PC-3 (cell line): ENCODE data around the gene ACTR3C. TPM values are rescaled to one million over a fixed set of nuclear protein-coding genes. Genes with fewer than 3 reads are reported as not detected.

Source experiments
- ATAC-seq: fragments of 200-7000 bp; cut with Tn5 transposase; 2 replicates; pipeline ENCODE4 v1.9.1; 2020; ENCODE audit warnings: mild to moderate bottlenecking, moderate library complexity
- BruUV-seq: library from RNA; stranded (reverse); fragments of 400-500 nt; replicated peaks from 2 replicates; lab custom pipeline; 2021; lab: Mats Ljungman, UMichigan
- CTCF ChIA-PET: fragments of 300-600 bp; sonication (Branson Sonifier 250); formaldehyde crosslinking; loops from one replicate; lab custom pipeline; 2022; ENCODE audit warnings: antibody characterized with exemption; lab: Charles Lee
- POLR2A ChIA-PET: fragments of 300-600 bp; sonication (Branson Sonifier 250); formaldehyde crosslinking; loops from one replicate; lab custom pipeline; 2022; ENCODE audit warnings: antibody characterized with exemption; ENCODE audit not compliant: unreplicated experiment; lab: Charles Lee
- DNase-seq: peaks from one replicate; pipeline ENCODE4 v3.0.0-alpha.2; 2015
- H2AFZ ChIP-seq: fragments of 300-600 bp; sonication (generic); 2 replicates; pipeline ENCODE4 v1.6.0; 2016; ENCODE audit warnings: antibody characterized with exemption, low read length
- H3F3A ChIP-seq: fragments of 300-600 bp; sonication (generic); one replicate; pipeline ENCODE4 v1.6.0; 2017; ENCODE audit warnings: antibody characterized with exemption, low read length, control low read depth, mild to moderate bottlenecking; ENCODE audit not compliant: unreplicated experiment
- H3K27ac ChIP-seq: fragments of 300-600 bp; sonication (generic); 2 replicates; pipeline ENCODE4 v1.5.1; 2016; ENCODE audit warnings: mild to moderate bottlenecking, low read length
- H3K27me3 ChIP-seq: fragments of 300-600 bp; sonication (generic); 2 replicates; pipeline ENCODE4 v1.6.1; 2016; ENCODE audit warnings: low read length, mixed read lengths
- H3K36me3 ChIP-seq: fragments of 300-600 bp; sonication (generic); 2 replicates; pipeline ENCODE4 v1.6.1; 2016; ENCODE audit warnings: low read depth, mixed run types, low read length, mixed read lengths
- H3K4me1 ChIP-seq: fragments of 300-600 bp; sonication (generic); 2 replicates; pipeline ENCODE4 v1.5.1; 2016; ENCODE audit warnings: low read length; ENCODE audit not compliant: insufficient read depth
- H3K4me2 ChIP-seq: fragments of 300-600 bp; sonication (generic); 2 replicates; pipeline ENCODE4 v1.6.0; 2016; ENCODE audit warnings: low read length
- H3K4me3 ChIP-seq: fragments of 300-600 bp; sonication (generic); 2 replicates; pipeline ENCODE4 v1.5.1; 2016; ENCODE audit warnings: mild to moderate bottlenecking, low read length, mixed read lengths
- H3K79me2 ChIP-seq: fragments of 300-600 bp; sonication (generic); 2 replicates; pipeline ENCODE4 v1.6.1; 2017; ENCODE audit warnings: low read length, mixed read lengths
- H3K9ac ChIP-seq: fragments of 300-600 bp; sonication (generic); 2 replicates; pipeline ENCODE4 v1.6.0; 2016; ENCODE audit warnings: mild to moderate bottlenecking, low read length
- H3K9me2 ChIP-seq: fragments of 300-600 bp; sonication (generic); replicated peaks from 2 replicates; pipeline ENCODE4 v1.6.1; 2016; ENCODE audit warnings: mixed run types, low read length, mixed read lengths
- H3K9me3 ChIP-seq: fragments of 300-600 bp; sonication (generic); 2 replicates; pipeline ENCODE4 v1.6.1; 2016; ENCODE audit warnings: low read length, mixed read lengths
- H4K20me1 ChIP-seq: fragments of 300-600 bp; sonication (generic); 2 replicates; pipeline ENCODE4 v1.6.1; 2016; ENCODE audit warnings: low read length, mixed read lengths
- EZH2 ChIP-seq: fragments of 300-600 bp; sonication (generic); IDR thresholded peaks from one replicate; pipeline ENCODE4 v1.6.1; 2017; ENCODE audit warnings: antibody characterized with exemption, mild to moderate bottlenecking, low read length; ENCODE audit not compliant: unreplicated experiment
- EZH2phosphoT487 ChIP-seq: fragments of 300-600 bp; sonication (generic); IDR thresholded peaks from 2 replicates; pipeline ENCODE4 v1.6.1; 2018; ENCODE audit warnings: mild to moderate bottlenecking, antibody characterized with exemption, low read length, borderline replicate concordance
- intact Hi-C: fragments of 100-400 bp; cut with micrococcal nuclease; formaldehyde crosslinking; loops from 2 replicates; pipeline ENCODE4 v1.9.0; 2023
- total RNA-seq: library from RNA; depleted of rRNA; stranded (reverse); fragments of >200 nt; gene quantifications from 2 replicates; pipeline ENCODE4 v1.2.3, GENCODE V29; 2014
- TF ChIP-seq, protein P1 (sequence below): fragments of 300-600 bp; sonication (generic); conservative IDR thresholded peaks from 2 replicates; pipeline ENCODE4 v1.5.1; 2017; ENCODE audit warnings: antibody characterized with exemption, low read depth, mild to moderate bottlenecking, low read length

ACTR3C gene
- total RNA-seq, 1 experiment from 2014 or later = 10.8 TPM

DNA sequence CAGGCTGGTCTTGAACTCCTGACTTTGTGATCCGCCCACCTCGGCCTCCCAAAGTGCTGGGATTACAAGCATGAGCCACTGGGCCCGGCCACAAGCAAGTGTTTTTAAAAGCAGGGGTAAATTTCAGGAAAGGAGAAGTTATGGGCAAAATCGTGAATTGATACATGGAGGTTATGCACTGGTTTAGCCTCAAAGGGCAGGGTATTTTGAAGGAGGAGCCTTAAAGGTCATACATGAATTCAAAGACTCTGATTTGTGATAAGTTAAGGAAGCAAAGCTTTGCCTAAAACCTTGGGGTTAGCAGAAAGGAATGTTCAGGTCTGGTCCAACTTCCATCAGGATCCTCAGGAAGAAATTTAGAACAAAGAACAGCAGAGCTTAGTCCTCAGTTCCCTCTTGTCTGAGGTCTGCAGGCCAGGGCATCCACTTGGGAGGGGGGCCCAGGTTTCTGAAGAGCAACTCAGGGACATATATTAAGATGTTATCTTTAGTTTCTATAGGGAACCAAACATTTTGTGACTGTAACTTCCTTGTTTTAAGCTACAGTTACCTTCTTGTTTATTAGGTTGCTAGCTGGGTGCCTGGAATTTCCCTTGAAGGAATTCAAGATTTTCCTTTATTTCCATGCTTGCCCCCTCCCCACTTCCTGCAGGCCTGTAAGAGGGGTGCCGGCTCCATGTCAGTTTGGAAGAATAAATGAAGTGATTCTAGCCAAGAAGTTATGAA is 42.5 kb upstream of the ACTR3C start:
- H4K20me1 ChIP-seq = 0 out of 2 replicates have a peak, but pooled peaks cover 11% of the 10 kb centered on the region
- peaks cover 31% of the 10 kb centered on the region for H3K4me1 ChIP-seq
- BruUV-seq = no TSS peak
- H3K79me2 ChIP-seq = peaks cover 22% of the 10 kb centered on the region
- no peak for DNase-seq
- no peak overlapping the region for H3K9ac ChIP-seq
- no peak for TF ChIP-seq EZH2phosphoT487
- TF ChIP-seq, protein P1, sequence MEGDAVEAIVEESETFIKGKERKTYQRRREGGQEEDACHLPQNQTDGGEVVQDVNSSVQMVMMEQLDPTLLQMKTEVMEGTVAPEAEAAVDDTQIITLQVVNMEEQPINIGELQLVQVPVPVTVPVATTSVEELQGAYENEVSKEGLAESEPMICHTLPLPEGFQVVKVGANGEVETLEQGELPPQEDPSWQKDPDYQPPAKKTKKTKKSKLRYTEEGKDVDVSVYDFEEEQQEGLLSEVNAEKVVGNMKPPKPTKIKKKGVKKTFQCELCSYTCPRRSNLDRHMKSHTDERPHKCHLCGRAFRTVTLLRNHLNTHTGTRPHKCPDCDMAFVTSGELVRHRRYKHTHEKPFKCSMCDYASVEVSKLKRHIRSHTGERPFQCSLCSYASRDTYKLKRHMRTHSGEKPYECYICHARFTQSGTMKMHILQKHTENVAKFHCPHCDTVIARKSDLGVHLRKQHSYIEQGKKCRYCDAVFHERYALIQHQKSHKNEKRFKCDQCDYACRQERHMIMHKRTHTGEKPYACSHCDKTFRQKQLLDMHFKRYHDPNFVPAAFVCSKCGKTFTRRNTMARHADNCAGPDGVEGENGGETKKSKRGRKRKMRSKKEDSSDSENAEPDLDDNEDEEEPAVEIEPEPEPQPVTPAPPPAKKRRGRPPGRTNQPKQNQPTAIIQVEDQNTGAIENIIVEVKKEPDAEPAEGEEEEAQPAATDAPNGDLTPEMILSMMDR = no peak
- TF ChIP-seq EZH2 = no peak
- no peak for ATAC-seq
- no peaks in the 10 kb centered on the region for H3K9me2 ChIP-seq
- no peak overlapping the region for H3K4me2 ChIP-seq
- no peaks in the 10 kb centered on the region for H3K9me3 ChIP-seq
- H3K27me3 ChIP-seq = no peaks in the 10 kb centered on the region
- H3F3A ChIP-seq = no peaks in the 10 kb centered on the region
- CTCF ChIA-PET = no interaction called here
- no peak overlapping the region for H3K4me3 ChIP-seq
- no peak overlapping the region for H2AFZ ChIP-seq
- H3K27ac ChIP-seq = no peak overlapping the region
- POLR2A ChIA-PET = no interaction called here
- intact Hi-C loops = no loop called here
- H3K36me3 ChIP-seq = no peaks in the 10 kb centered on the region

DNA sequence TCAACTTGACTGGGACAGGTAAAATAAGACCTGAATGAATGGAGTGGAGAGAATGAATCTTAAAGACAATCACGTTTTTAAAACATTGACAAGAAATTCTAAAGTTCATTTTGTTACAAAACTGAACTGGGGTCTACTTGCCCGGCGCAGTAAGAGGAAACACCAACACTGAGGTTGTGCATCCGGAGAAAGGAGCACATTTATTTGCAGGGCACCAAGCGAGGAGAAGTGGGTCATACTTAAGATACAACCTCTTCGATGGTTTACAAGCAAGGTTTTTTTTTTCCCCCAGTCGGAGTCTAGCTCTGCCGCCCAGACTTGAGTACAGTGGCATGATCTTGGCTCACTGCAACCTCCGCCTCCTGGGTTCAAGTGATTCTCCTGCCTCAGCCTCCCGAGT is 41.8 kb upstream of the ACTR3C start:
- Histone ChIP-seq H4K20me1 (0 out of 2 replicates have a peak, but pooled peaks cover 6% of the 10 kb centered on the region), H3K79me2 (peaks cover 16% of the 10 kb centered on the region), H3K36me3 (no peaks in the 10 kb centered on the region), H3F3A (no peaks in the 10 kb centered on the region), H3K27ac (no peak overlapping the region), H3K9me3 (no peaks in the 10 kb centered on the region), H3K4me2 (no peak overlapping the region), H3K9me2 (no peaks in the 10 kb centered on the region), H2AFZ (no peak overlapping the region), H3K9ac (no peak overlapping the region), H3K4me1 (peaks cover 24% of the 10 kb centered on the region), H3K27me3 (no peaks in the 10 kb centered on the region), H3K4me3 (no peak overlapping the region)
- POLR2A ChIA-PET = no interaction called here
- intact Hi-C loops = no loop called here
- no peak for DNase-seq
- BruUV-seq = no TSS peak
- no peak for ATAC-seq
- CTCF ChIA-PET = no interaction called here
- TF ChIP-seq EZH2phosphoT487 (no peak), EZH2 (no peak)
- TF ChIP-seq, protein P1 = no peak

DNA sequence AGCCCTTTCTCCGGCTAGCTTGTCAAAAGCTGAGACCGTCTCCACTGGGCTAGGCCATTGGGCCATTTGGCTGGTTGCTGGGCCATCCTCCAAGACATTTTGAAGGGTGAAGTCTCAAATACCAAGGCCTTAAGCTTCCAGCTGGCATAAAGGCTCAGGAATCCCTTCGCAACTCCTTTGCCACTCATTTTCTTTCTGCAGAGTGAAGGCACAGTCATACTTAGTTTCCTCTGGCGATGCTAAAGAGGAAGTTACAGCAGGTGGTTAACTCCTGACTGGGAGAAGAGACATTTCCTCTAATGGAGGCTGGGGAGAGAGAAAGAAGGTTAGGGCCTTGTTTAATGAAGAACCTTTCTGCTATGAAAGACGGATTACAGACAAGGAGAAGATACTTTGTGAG is 40.5 kb upstream of the ACTR3C start:
- Histone ChIP-seq H3K4me1 (peaks cover 17% of the 10 kb centered on the region), H3K4me2 (no peak overlapping the region), H2AFZ (no peak overlapping the region), H4K20me1 (no peaks in the 10 kb centered on the region), H3K79me2 (peaks cover 3% of the 10 kb centered on the region), H3K9ac (no peak overlapping the region), H3K4me3 (no peak overlapping the region), H3K9me2 (no peaks in the 10 kb centered on the region), H3K27me3 (no peaks in the 10 kb centered on the region), H3F3A (no peaks in the 10 kb centered on the region), H3K9me3 (no peaks in the 10 kb centered on the region), H3K36me3 (no peaks in the 10 kb centered on the region), H3K27ac (no peak overlapping the region)
- ChIA-PET POLR2A (no interaction called here), CTCF (no interaction called here)
- TF ChIP-seq EZH2phosphoT487 = no peak
- TF ChIP-seq EZH2 = no peak
- TF ChIP-seq, protein P1 = no peak
- intact Hi-C loops = no loop called here
- BruUV-seq = no TSS peak
- DNase-seq (no peak), ATAC-seq (no peak)
